ENCODE data around the gene COMMD7. TPM values are rescaled to one million over a fixed set of nuclear protein-coding genes. Genes with fewer than 3 reads are reported as not detected.
A peak's percentile ranks its signal among the peaks of the same experiment; 100 is the strongest.

Gene COMMD7
- polyA plus RNA-seq (ENCODE audit: insufficient read length in 12 of 12): 10 to 100 TPM in 11 of 12 donors, not detected in 1; 28.1 to 44.7 (median 41.3) TPM
- long read RNA-seq, donor 1, transcript COMMD7-201 (9 exons, 1,900 nt): major isoform, 25 of 29 reads
- long read RNA-seq, donor 1, partial matches to known transcripts: 0 of 29 reads
- long read RNA-seq, donor 1, other reads (novel, unspliced or antisense): 0 of 29 reads
- long read RNA-seq, donor 2, transcript COMMD7-201 (9 exons, 1,900 nt): major isoform, 26 of 29 reads
- long read RNA-seq, donor 2, partial matches to known transcripts: 0 of 29 reads
- long read RNA-seq, donor 2, other reads (novel, unspliced or antisense): 0 of 29 reads
- long read RNA-seq, donor 3, partial matches to known transcripts: 0 of 4 reads
- long read RNA-seq, donor 3, other reads (novel, unspliced or antisense): 0 of 4 reads
- long read RNA-seq, donor 4, transcript COMMD7-201 (9 exons, 1,900 nt): major isoform, 6 of 7 reads
- long read RNA-seq, donor 4, partial matches to known transcripts: 0 of 7 reads
- long read RNA-seq, donor 4, other reads (novel, unspliced or antisense): 0 of 7 reads
- long read RNA-seq, donor 5, transcript COMMD7-201 (9 exons, 1,900 nt): major isoform, 36 of 40 reads
- long read RNA-seq, donor 5, partial matches to known transcripts: 0 of 40 reads
- long read RNA-seq, donor 5, other reads (novel, unspliced or antisense): 0 of 40 reads
- long read RNA-seq, donor 6, transcript COMMD7-201 (9 exons, 1,900 nt): major isoform, 8 of 14 reads
- long read RNA-seq, donor 6, partial matches to known transcripts: 5 of 14 reads
- long read RNA-seq, donor 6, other reads (novel, unspliced or antisense): 0 of 14 reads
- long read RNA-seq, donor 7, transcript COMMD7-201 (9 exons, 1,900 nt): major isoform, 8 of 8 reads
- long read RNA-seq, donor 7, partial matches to known transcripts: 0 of 8 reads
- long read RNA-seq, donor 7, other reads (novel, unspliced or antisense): 0 of 8 reads
- long read RNA-seq, donor 8, transcript COMMD7-202 (9 exons, 1,343 nt): minor isoform, 5 of 24 reads
- long read RNA-seq, donor 8, transcript COMMD7-201 (9 exons, 1,900 nt): major isoform, 19 of 24 reads
- long read RNA-seq, donor 8, partial matches to known transcripts: 0 of 24 reads
- long read RNA-seq, donor 8, other reads (novel, unspliced or antisense): 0 of 24 reads
- long read RNA-seq, donor 9, transcript COMMD7-201 (9 exons, 1,900 nt): major isoform, 11 of 21 reads
- long read RNA-seq, donor 9, partial matches to known transcripts: 6 of 21 reads
- long read RNA-seq, donor 9, other reads (novel, unspliced or antisense): 0 of 21 reads
- long read RNA-seq, donor 10, transcript COMMD7-201 (9 exons, 1,900 nt): major isoform, 14 of 21 reads
- long read RNA-seq, donor 10, transcript COMMD7-202 (9 exons, 1,343 nt): minor isoform, 7 of 21 reads
- long read RNA-seq, donor 10, partial matches to known transcripts: 0 of 21 reads
- long read RNA-seq, donor 10, other reads (novel, unspliced or antisense): 0 of 21 reads
- long read RNA-seq, donor 11, transcript COMMD7-201 (9 exons, 1,900 nt): major isoform, 19 of 24 reads
- long read RNA-seq, donor 11, transcript COMMD7-202 (9 exons, 1,343 nt): minor isoform, 5 of 24 reads
- long read RNA-seq, donor 11, partial matches to known transcripts: 0 of 24 reads
- long read RNA-seq, donor 11, other reads (novel, unspliced or antisense): 0 of 24 reads

GRCh38 chr20:32743237-32744112 lies at the start of gene COMMD7:
COMMD7 (minus strand) TSS chr20:32743467; CDS start chr20:32743391, 76 bp downstream.
- DNase-seq: peak; percentile 49

- no peak for DNase-seq
These were observed 49.6 kb upstream of the COMMD7 start for GRCh38 chr20:32792731-32793458.

GRCh38 chr20:32792316-32792715 lies 49.0 kb upstream of the COMMD7 start:
- DNase-seq: no peak

GRCh38 chr20:32790751-32791057 lies 47.4 kb upstream of the COMMD7 start:
- DNase-seq: no peak

GRCh38 chr20:32789896-32790750 lies 46.9 kb upstream of the COMMD7 start:
- DNase-seq: peak; percentile 74

GRCh38 chr20:32787168-32787567 lies 43.9 kb upstream of the COMMD7 start:
- no peak for DNase-seq

- no peak for DNase-seq
These were observed 42.9 kb upstream of the COMMD7 start for GRCh38 chr20:32786059-32786760.

- DNase-seq: no peak
These were observed 41.3 kb upstream of the COMMD7 start for GRCh38 chr20:32784369-32785080.

GRCh38 chr20:32780749-32781655 lies 37.7 kb upstream of the COMMD7 start:
- no peak for DNase-seq

- no peak for DNase-seq
These were observed 37.0 kb upstream of the COMMD7 start for GRCh38 chr20:32780278-32780677.

GRCh38 chr20:32779500-32780211 lies 36.4 kb upstream of the COMMD7 start:
- no peak for DNase-seq

GRCh38 chr20:32777177-32777956 lies 34.1 kb upstream of the COMMD7 start:
- DNase-seq: no peak

- DNase-seq: no peak
These were observed 32.2 kb upstream of the COMMD7 start for GRCh38 chr20:32775336-32775991.

- no peak for DNase-seq
These were observed 30.6 kb upstream of the COMMD7 start for GRCh38 chr20:32773855-32774254.
